SK-N-SH treated with all-trans-retinoic acid at 6 μM for 48 hours (cell line): ENCODE data around the gene MSMP.

Experiments used
- ATAC-seq: fragments of 200-7000 bp; cut with Tn5 transposase; 3 replicates; pipeline ENCODE4 v1.9.1; 2020; ENCODE audit warnings: mild to moderate bottlenecking, moderate library complexity
- ARNTL ChIP-seq: fragments of 450-650 bp; formaldehyde crosslinking; IDR thresholded peaks from 2 replicates; pipeline ENCODE4 v1.5.0; 2020; ENCODE audit warnings: low read depth, mild to moderate bottlenecking, moderate library complexity, borderline replicate concordance
- CREB5 ChIP-seq: fragments of 250-450 bp; sonication (Bioruptor Pico); IDR thresholded peaks from 2 replicates; pipeline ENCODE4 v1.5.1; 2020; ENCODE audit warnings: low read depth, mild to moderate bottlenecking, moderate library complexity
- CSDC2 ChIP-seq: fragments of 250-450 bp; sonication (Bioruptor Pico); IDR thresholded peaks from 2 replicates; pipeline ENCODE4 v1.5.0; 2020; ENCODE audit warnings: mild to moderate bottlenecking, moderate library complexity
- CSRNP3 ChIP-seq: fragments of 250-450 bp; sonication (Bioruptor Pico); IDR thresholded peaks from 2 replicates; pipeline ENCODE4 v1.5.1; 2021; ENCODE audit warnings: mild to moderate bottlenecking, moderate library complexity
- ESRRG ChIP-seq: fragments of 250-450 bp; sonication (Bioruptor Pico); IDR thresholded peaks from 2 replicates; pipeline ENCODE4 v1.6.1; 2021; ENCODE audit warnings: mild to moderate bottlenecking
- GLIS3 ChIP-seq: fragments of 250-450 bp; sonication (Bioruptor Pico); IDR thresholded peaks from 2 replicates; pipeline ENCODE4 v1.5.0; 2020; ENCODE audit warnings: mild to moderate bottlenecking, moderate library complexity
- OSR1 ChIP-seq: fragments of 250-450 bp; sonication (Bioruptor Pico); IDR thresholded peaks from 2 replicates; pipeline ENCODE4 v1.8.0; 2022; ENCODE audit warnings: moderate library complexity, mild to moderate bottlenecking, inconsistent platforms
- PATZ1 ChIP-seq: fragments of 250-450 bp; sonication (Bioruptor Pico); IDR thresholded peaks from 2 replicates; pipeline ENCODE4 v1.8.0; 2020; ENCODE audit warnings: mild to moderate bottlenecking, moderate library complexity, borderline replicate concordance
- POU6F1 ChIP-seq: fragments of 250-450 bp; sonication (Bioruptor Pico); IDR thresholded peaks from 2 replicates; pipeline ENCODE4 v1.8.0; 2021; ENCODE audit warnings: low read depth, mild to moderate bottlenecking, moderate library complexity, borderline replicate concordance
- SNAI2 ChIP-seq: fragments of 250-450 bp; sonication (Bioruptor Pico); IDR thresholded peaks from 2 replicates; pipeline ENCODE4 v1.5.0; 2020; ENCODE audit warnings: mild to moderate bottlenecking, moderate library complexity
- TOX ChIP-seq: fragments of 250-450 bp; sonication (Bioruptor Pico); IDR thresholded peaks from 2 replicates; pipeline ENCODE4 v1.8.0; 2021; ENCODE audit warnings: mild to moderate bottlenecking, moderate library complexity, borderline replicate concordance
- TSHZ2 ChIP-seq: fragments of 250-450 bp; sonication (Bioruptor Pico); IDR thresholded peaks from 2 replicates; pipeline ENCODE4 v1.5.0; 2020; ENCODE audit warnings: mild to moderate bottlenecking, moderate library complexity
- ZC3H10 ChIP-seq: fragments of 250-450 bp; sonication (Bioruptor Pico); IDR thresholded peaks from 2 replicates; pipeline ENCODE4 v1.5.1; 2021; ENCODE audit warnings: mild to moderate bottlenecking, moderate library complexity
- ZFP3 ChIP-seq: fragments of 250-450 bp; sonication (Bioruptor Pico); IDR thresholded peaks from 2 replicates; pipeline ENCODE4 v1.5.0; 2020; ENCODE audit warnings: mild to moderate bottlenecking, moderate library complexity
- ZFP30 ChIP-seq: fragments of 450-650 bp; formaldehyde crosslinking; IDR thresholded peaks from 2 replicates; pipeline ENCODE4 v1.5.0; 2022; ENCODE audit warnings: mild to moderate bottlenecking, moderate library complexity
- ZNF70 ChIP-seq: fragments of 450-650 bp; formaldehyde crosslinking; IDR thresholded peaks from 2 replicates; pipeline ENCODE4 v1.5.0; 2020; ENCODE audit warnings: mild to moderate bottlenecking, moderate library complexity
- ZNF8 ChIP-seq: fragments of 450-650 bp; formaldehyde crosslinking; IDR thresholded peaks from 2 replicates; pipeline ENCODE4 v1.5.0; 2020; ENCODE audit warnings: mild to moderate bottlenecking, moderate library complexity

Gene MSMP

GRCh38 chr9:35708146-35708545, 45.9 kb downstream of the MSMP start (continued):
- TF ChIP-seq GLIS3 (CRISPR knock-in tag) = no peak

GRCh38 chr9:35706951-35707350, 47.1 kb downstream of the MSMP start:
- no peak for TF ChIP-seq PATZ1 (CRISPR knock-in tag)
- TF ChIP-seq ZNF8 (CRISPR knock-in tag) = no peak
- TF ChIP-seq GLIS3 (CRISPR knock-in tag) = no peak
- no peak for TF ChIP-seq TOX (CRISPR knock-in tag)
- no peak for TF ChIP-seq SNAI2 (CRISPR knock-in tag)
- no peak for TF ChIP-seq ZFP30 (CRISPR knock-in tag)
- no peak for TF ChIP-seq CREB5 (CRISPR knock-in tag)
- no peak for TF ChIP-seq POU6F1 (CRISPR knock-in tag)
- no peak for TF ChIP-seq ESRRG
- TF ChIP-seq ARNTL = no peak
- no peak for TF ChIP-seq TSHZ2
- TF ChIP-seq ZNF70 (CRISPR knock-in tag) = no peak

GRCh38 chr9:35705836-35706430, 48.1 kb downstream of the MSMP start:
- ATAC-seq = no peak
- TF ChIP-seq GLIS3 (CRISPR knock-in tag) (no peak), ZFP30 (CRISPR knock-in tag) (no peak), ZNF70 (CRISPR knock-in tag) (no peak), TSHZ2 (no peak), CREB5 (CRISPR knock-in tag) (no peak), ZNF8 (CRISPR knock-in tag) (no peak), POU6F1 (CRISPR knock-in tag) (no peak), ZC3H10 (CRISPR knock-in tag) (no peak), CSRNP3 (CRISPR knock-in tag) (no peak), OSR1 (CRISPR knock-in tag) (no peak), ZFP3 (CRISPR knock-in tag) (no peak), CSDC2 (CRISPR knock-in tag) (no peak), SNAI2 (CRISPR knock-in tag) (no peak)

More at GRCh38 chr9:35706951-35707350, 47.1 kb downstream of the MSMP start:
- no peak for ATAC-seq
